AG04449 (cell line): ENCODE results near the gene KRT33B.
A peak's percentile ranks its signal among the peaks of the same experiment; 100 is the strongest.

ENCODE experiments used
- CTCF ChIA-PET: fragments of 350-600 bp; formaldehyde crosslinking; extraction: SDS; loops from one replicate; lab custom pipeline; 2021; ENCODE audit warnings: antibody characterized with exemption; lab: Yijun Ruan, JAX
- POLR2A ChIA-PET: fragments of 400-600, 350-600 bp; formaldehyde crosslinking; extraction: SDS; loops from one replicate; lab custom pipeline; 2020; ENCODE audit warnings: antibody characterized with exemption, inconsistent platforms; lab: Yijun Ruan, JAX
- DNase-seq: peaks from one replicate; pipeline ENCODE4 v3.0.0-alpha.2; 2010; ENCODE audit warnings: low read depth, low spot score
- H3K4me3 ChIP-seq: 2 replicates; pipeline ENCODE4 v1.5.1; 2011; ENCODE audit warnings: low read depth, mild to moderate bottlenecking, control low read depth, low read length
- TF ChIP-seq, protein P1 (sequence below): IDR thresholded peaks from one replicate; pipeline ENCODE4 v1.5.1; 2011; ENCODE audit warnings: mild to moderate bottlenecking, moderate library complexity, low read length, control low read depth, inconsistent platforms; ENCODE audit not compliant: insufficient read depth; ENCODE audit errors: missing control alignments

Gene KRT33B

DNA sequence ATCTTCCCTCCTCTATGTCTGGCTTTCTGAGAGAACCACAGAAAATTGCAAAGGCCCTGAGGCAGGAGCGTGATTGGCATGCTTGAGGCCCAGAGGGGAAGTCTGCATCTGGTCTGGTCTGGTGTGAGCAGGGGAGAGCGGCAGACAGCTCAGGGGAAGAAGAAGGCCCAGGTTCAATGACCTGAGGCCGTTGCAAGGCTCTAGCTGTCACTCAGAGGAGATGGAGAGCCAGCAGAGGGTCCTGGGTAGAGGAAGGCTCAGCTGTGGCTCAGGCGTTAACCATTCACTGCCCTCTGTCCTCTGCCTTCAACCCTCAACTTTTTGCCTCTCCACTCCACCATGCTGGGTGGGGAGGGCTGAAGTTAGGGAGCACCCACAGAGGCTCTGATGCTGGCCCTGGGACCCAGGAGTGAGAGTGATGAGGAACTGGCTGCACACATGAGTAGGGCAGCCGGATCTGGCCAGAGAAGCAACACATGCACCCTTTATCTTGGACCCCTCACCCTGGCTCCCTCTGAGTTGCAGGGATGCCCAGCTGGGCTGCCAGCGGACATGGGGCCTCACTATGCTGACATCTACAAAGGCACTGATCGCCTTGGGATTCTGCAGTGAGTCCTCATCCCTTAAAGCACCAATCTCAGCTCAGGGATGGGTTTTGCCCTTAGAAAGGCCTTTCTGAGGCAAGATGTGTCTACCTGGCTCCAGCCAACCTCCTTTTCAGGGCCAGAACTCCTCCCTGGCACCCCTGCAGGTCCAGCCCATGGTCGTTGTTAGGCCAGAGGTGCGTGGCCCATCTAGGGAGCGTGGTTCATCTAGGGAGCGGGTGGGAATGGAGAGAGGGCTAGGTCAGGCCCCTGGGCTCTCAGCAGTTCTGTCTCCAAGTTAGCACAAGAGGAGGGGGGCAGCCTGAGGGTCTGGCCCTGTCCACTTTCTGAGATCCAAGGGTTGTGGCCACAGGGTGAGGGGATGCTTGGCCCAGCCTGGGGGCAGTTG, 46.4 kb downstream of the KRT33B start:
- H3K4me3 ChIP-seq: no peak overlapping the region
- POLR2A ChIA-PET: interaction anchor here (1.0 kb wide), 1 partner anchor 263 kb away, joined by 3 read pairs; no protein-coding TSS in a partner anchor
- DNase-seq: no peak
- CTCF ChIA-PET: interaction anchor here (0.6 to 11.4 kb wide), 64 partner anchors 8 to 512 kb away, joined by 3 to 90 read pairs (median 4); partner anchors contain the start of genes KRT19, KRTAP1-1, KRTAP16-1 and KRTAP2-1
- TF ChIP-seq, protein P1, sequence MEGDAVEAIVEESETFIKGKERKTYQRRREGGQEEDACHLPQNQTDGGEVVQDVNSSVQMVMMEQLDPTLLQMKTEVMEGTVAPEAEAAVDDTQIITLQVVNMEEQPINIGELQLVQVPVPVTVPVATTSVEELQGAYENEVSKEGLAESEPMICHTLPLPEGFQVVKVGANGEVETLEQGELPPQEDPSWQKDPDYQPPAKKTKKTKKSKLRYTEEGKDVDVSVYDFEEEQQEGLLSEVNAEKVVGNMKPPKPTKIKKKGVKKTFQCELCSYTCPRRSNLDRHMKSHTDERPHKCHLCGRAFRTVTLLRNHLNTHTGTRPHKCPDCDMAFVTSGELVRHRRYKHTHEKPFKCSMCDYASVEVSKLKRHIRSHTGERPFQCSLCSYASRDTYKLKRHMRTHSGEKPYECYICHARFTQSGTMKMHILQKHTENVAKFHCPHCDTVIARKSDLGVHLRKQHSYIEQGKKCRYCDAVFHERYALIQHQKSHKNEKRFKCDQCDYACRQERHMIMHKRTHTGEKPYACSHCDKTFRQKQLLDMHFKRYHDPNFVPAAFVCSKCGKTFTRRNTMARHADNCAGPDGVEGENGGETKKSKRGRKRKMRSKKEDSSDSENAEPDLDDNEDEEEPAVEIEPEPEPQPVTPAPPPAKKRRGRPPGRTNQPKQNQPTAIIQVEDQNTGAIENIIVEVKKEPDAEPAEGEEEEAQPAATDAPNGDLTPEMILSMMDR: no peak

DNA sequence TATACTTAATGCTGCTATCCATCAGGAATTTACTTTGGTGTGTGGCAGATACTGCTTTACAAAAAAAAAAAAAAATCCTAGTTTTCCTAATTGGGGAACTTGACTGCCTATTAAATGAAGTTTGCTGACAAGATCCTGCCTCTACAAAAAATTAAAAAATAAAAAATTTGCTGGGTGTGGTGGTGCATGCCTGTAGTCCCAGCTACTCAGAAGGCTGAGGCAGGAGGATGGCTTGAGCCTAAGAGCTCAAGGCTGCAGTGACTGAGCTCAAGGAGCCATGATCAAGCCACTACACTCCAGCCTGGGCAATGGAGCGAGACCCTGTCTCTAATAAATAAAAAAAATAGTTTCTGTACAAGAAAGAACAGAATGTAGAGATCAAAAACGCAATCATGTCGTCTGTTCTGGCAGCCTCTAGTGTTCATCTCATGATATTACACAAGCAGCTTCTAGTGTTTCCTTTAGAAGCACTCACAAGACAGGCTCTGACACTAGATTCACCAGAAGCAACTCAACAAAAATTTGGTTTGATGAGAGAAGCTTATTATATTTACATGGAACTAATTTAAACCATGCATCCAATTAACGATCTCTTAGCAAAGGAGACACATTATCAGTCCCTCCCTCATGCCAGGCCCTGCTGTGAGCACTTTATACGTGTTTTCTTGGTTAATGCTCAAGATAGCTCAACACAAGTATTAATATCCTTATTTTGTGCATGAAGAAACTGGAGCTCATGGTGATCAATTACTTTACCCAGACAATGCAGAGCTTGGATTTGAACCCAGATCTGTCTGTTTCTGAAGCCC, 47.3 kb downstream of the KRT33B start:
- ChIA-PET CTCF (interaction anchor here (0.6 to 11.4 kb wide), 72 partner anchors 9 to 784 kb away, joined by 3 to 90 read pairs (median 4); partner anchors contain the start of genes KRT19, KRTAP1-1, KRTAP16-1 and KRTAP2-1), POLR2A (interaction anchor here (1.0 kb wide), 1 partner anchor 262 kb away, joined by 3 read pairs; no protein-coding TSS in a partner anchor)
- TF ChIP-seq, protein P1: peak; percentile 72
- DNase-seq: peak; percentile 24
- no peak overlapping the region for H3K4me3 ChIP-seq

DNA sequence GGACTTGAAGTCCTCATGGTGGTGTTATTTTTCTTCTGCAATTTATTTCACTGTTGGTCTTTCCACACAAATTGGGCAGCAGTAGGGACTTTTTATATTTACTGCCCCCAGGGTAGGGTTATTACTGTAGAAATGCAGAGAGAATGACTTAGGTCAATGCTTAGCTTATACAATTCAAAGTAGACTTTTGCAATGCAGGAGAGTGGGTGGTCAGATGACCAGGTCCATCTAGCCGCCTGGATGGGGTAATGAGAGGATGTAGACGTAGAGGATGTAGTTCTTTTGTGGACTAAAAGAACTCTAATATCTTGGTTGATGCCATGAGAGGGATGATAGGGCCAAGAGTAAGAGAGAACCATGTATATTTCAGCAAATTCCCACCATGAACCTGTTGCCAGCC, 51.4 kb downstream of the KRT33B start:
- CTCF ChIA-PET: interaction anchor here (0.7 to 11.4 kb wide), 3 partner anchors 13 to 348 kb away, joined by 3 to 90 read pairs (median 3); no protein-coding TSS in a partner anchor
- POLR2A ChIA-PET: no interaction called here
- TF ChIP-seq, protein P1: no peak
- DNase-seq: no peak
- no peak overlapping the region for H3K4me3 ChIP-seq

DNA sequence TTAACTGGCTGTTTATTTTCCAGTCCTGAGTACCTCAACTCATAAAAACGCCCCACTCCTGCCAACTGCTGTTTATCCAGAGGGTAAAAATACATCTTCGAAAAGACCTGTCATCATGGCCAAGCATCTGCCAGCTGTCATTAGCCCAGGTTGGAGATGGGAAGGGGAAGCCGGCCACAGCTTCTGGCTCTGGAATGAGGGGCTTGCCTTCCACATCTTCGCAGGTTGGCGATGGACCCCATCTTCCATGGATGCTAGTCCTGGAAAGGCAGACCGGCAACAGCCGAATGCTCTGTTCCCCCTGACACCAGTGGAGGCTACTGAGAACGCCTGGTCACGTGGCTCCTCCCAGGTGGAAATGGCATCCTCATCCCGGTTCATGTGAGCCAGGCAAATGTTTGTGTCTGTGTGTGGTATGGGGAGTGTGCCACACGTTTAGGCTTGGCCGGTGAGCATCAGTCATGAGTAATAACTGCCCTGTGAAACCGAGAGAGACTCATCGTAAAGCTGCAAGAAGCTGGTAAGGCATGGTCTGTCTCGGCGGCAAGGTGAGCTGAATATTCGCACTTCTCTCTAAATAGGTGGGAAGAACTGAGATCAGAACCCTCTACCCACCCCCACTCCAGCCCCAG, 53.7 kb downstream of the KRT33B start:
- H3K4me3 ChIP-seq: no peak overlapping the region
- no peak for DNase-seq
- TF ChIP-seq, protein P1: no peak
- POLR2A ChIA-PET: no interaction called here
- CTCF ChIA-PET: interaction anchor here (11.4 kb wide), 1 partner anchor 15 kb away, joined by 90 read pairs; no protein-coding TSS in a partner anchor

DNA sequence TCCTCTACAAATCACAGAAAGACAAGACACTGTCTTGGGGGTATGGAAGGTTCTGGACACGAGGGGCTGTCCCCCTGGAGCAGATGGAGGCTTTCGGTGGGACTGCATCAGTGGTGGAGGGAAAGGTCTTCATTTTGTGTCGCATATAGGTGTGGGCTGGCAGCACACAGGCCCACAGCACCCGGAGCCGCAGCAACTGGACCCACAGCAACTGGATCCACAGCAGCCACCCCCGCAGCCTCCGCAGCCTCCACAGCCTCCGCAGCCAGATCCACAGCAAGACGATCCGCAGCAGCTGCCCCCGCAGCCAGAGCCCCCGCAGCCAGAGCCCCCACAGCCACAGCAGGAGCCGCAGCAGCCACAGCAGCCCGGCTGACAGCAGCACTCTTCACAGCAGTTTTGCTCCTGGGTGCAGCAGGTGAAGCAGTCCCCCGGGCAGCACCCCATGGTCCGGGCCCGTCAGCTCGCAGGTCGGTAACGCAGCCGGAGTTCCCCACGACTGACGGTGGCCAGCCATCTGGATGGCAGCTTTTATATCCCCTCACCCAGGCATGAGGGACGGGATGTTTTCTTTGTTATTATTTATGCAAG, 54.3 kb downstream of the KRT33B start, which contains the start of gene KRTAP17-1:
Gene KRTAP17-1, minus strand, starts transcription at position 507 of the 591 bp plus-strand sequence. Its CDS starts 60 bp downstream, at position 447.
- no peak within 1 kb of the TSS for H3K4me3 ChIP-seq
- POLR2A ChIA-PET: no interaction called here
- CTCF ChIA-PET: interaction anchor here (1.2 to 11.4 kb wide), 2 partner anchors 16 to 234 kb away, joined by 4 to 90 read pairs; no protein-coding TSS in a partner anchor
- no peak for DNase-seq
- TF ChIP-seq, protein P1: no peak
